Mesenchymal stem cell (in vitro differentiated cells and primary cell): Measurements from ENCODE around the gene FUT3.
"Not testable (repeated sequence)": the region's sequence is repeated elsewhere in the genome, so short reads cannot be mapped to it uniquely, and the experiment has no call there.

Source experiments
- DNase-seq: peaks from one replicate; pipeline ENCODE4 v3.0.0-alpha.2; 2013
- H2AFZ ChIP-seq: one replicate; pipeline ENCODE4 v1.6.1; 2013; ENCODE audit warnings: low read depth, mild to moderate bottlenecking, control low read depth, inconsistent platforms, low read length, moderate library complexity
- H2AK5ac ChIP-seq: 2 replicates; pipeline ENCODE4 v1.6.1; 2013; ENCODE audit warnings: low read length, moderate library complexity, mild to moderate bottlenecking, inconsistent platforms; ENCODE audit not compliant: severe bottlenecking
- H2BK120ac ChIP-seq: one replicate; pipeline ENCODE4 v1.6.1; 2013; ENCODE audit warnings: low read depth, mild to moderate bottlenecking, inconsistent platforms, low read length, moderate library complexity
- H2BK12ac ChIP-seq, 2 experiments: one replicate each; pipeline ENCODE4 v1.6.1; 2013; ENCODE audit warnings: inconsistent platforms in 2 of 2, low read length in 2 of 2, mild to moderate bottlenecking in 2 of 2, moderate library complexity in 2 of 2, control low read depth in 1 of 2
- H2BK15ac ChIP-seq: one replicate; pipeline ENCODE4 v1.6.1; 2013; ENCODE audit warnings: mild to moderate bottlenecking, low read depth, inconsistent platforms; ENCODE audit not compliant: poor library complexity, severe bottlenecking
- H2BK5ac ChIP-seq: 2 replicates; pipeline ENCODE4 v1.6.1; 2013; ENCODE audit warnings: low read depth, mild to moderate bottlenecking, low read length, control low read depth, inconsistent platforms; ENCODE audit not compliant: poor library complexity, severe bottlenecking
- H3K14ac ChIP-seq, 2 experiments: one replicate each; pipeline ENCODE4 v1.6.1; 2013; ENCODE audit warnings: inconsistent platforms in 2 of 2, low read length in 2 of 2, control low read depth in 1 of 2, mild to moderate bottlenecking in 1 of 2, moderate library complexity in 1 of 2
- H3K18ac ChIP-seq, 2 experiments: one replicate each; pipeline ENCODE4 v1.6.1; 2013; ENCODE audit warnings: inconsistent platforms in 2 of 2, low read length in 2 of 2, control low read depth in 1 of 2, low read depth in 1 of 2, mild to moderate bottlenecking in 1 of 2
- H3K23ac ChIP-seq, 2 experiments: one replicate each; pipeline ENCODE4 v1.6.1; 2013; ENCODE audit warnings: inconsistent platforms in 2 of 2, low read length in 2 of 2, mild to moderate bottlenecking in 2 of 2, moderate library complexity in 2 of 2, control low read depth in 1 of 2
- H3K27ac ChIP-seq: 2 replicates; pipeline ENCODE4 v1.5.1; 2013; ENCODE audit warnings: mild to moderate bottlenecking, moderate library complexity, low read length, control low read depth, inconsistent platforms; ENCODE audit not compliant: poor library complexity, severe bottlenecking
- H3K27me3 ChIP-seq, 2 experiments: 2 replicates each; pipeline versions ENCODE4 v1.6.1 to v1.7.0; 2013; ENCODE audit warnings: low read length in 2 of 2, mild to moderate bottlenecking in 2 of 2, moderate library complexity in 2 of 2, control low read depth in 1 of 2, inconsistent platforms in 1 of 2; ENCODE audit not compliant: control insufficient read depth in 1 of 2, insufficient read depth in 1 of 2
- H3K36me3 ChIP-seq, 2 experiments: 2 replicates each; pipeline versions ENCODE4 v1.6.1 to v1.7.0; 2013; ENCODE audit warnings: low read length in 2 of 2, control low read depth in 1 of 2, inconsistent platforms in 1 of 2, low read depth in 1 of 2, mild to moderate bottlenecking in 1 of 2; ENCODE audit not compliant: insufficient read depth in 2 of 2, control insufficient read depth in 1 of 2
- H3K4ac ChIP-seq, 2 experiments: one replicate each; pipeline ENCODE4 v1.6.1; 2013; ENCODE audit warnings: inconsistent platforms in 2 of 2, low read length in 2 of 2, mild to moderate bottlenecking in 2 of 2, moderate library complexity in 2 of 2, control low read depth in 1 of 2, low read depth in 1 of 2
- H3K4me1 ChIP-seq: 2 replicates; pipeline ENCODE4 v1.6.1; 2013; ENCODE audit warnings: low read depth, low read length, control low read depth; ENCODE audit not compliant: control insufficient read depth, insufficient read depth
- H3K4me2 ChIP-seq: 2 replicates; pipeline ENCODE4 v1.6.1; 2013; ENCODE audit warnings: low read length, mild to moderate bottlenecking, inconsistent platforms; ENCODE audit not compliant: poor library complexity, severe bottlenecking
- H3K4me3 ChIP-seq, 2 experiments: 2 replicates each; pipeline versions ENCODE4 v1.5.1 to v1.7.0; 2013; ENCODE audit warnings: low read length in 2 of 2, mild to moderate bottlenecking in 2 of 2, control low read depth in 1 of 2, low read depth in 1 of 2; ENCODE audit not compliant: insufficient read depth in 1 of 2
- H3K79me1 ChIP-seq: replicated peaks from 2 replicates; pipeline ENCODE4 v1.6.1; 2013; ENCODE audit warnings: mild to moderate bottlenecking, control low read depth, low read length, inconsistent platforms; ENCODE audit not compliant: poor library complexity, severe bottlenecking
- H3K9ac ChIP-seq: 2 replicates; pipeline ENCODE4 v1.7.0; 2013; ENCODE audit warnings: mild to moderate bottlenecking, low read length, moderate library complexity
- H3K9me3 ChIP-seq: 2 replicates; pipeline ENCODE4 v1.7.0; 2013; ENCODE audit warnings: mild to moderate bottlenecking, low read length; ENCODE audit not compliant: control insufficient read depth
- H4K8ac ChIP-seq: one replicate; pipeline ENCODE4 v1.6.1; 2013; ENCODE audit warnings: inconsistent platforms, mild to moderate bottlenecking, low read length, moderate library complexity
- H4K91ac ChIP-seq: one replicate; pipeline ENCODE4 v1.6.1; 2013; ENCODE audit warnings: mild to moderate bottlenecking, low read length, inconsistent platforms
- WGBS: methylation state at CpG from one replicate; pipeline ENCODE4 v1.1.7; 2013; ENCODE audit warnings: mixed read lengths; 5-methylcytosine and 5-hydroxymethylcytosine counted together

Gene FUT3

DNA sequence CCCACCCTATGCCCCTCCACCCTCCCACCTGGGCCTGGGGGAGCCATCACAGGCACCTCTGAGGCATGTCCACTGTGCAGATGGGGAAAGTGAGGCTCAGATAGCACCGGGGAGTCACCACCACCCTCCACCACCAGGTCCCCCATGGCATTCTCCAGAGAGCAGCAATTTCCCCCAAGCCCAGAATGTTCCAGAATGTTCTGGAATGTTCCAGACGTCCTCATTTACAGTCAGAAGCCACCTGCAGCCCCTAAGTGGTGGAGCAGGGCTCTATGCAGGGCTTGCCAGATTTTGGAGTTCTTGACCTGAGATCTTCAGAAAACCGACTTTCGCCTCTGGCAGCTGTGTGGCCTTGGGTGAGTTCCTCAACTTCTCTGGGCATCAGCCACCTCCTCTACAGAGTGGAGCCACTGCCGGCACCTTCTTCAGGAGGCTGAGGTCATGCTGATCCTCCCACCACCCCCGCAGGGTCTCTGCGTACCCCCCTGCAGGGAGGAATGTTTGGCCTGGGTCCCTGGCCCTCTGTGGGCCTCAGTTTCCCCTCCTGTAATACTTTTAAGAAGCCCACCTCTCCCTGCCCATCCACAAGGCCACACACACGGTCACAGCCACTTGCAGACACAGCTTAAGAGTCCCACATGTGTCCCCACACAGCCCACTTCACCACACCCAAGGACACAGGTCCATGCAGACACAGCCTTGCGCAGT lies 12.9 kb upstream of the FUT3 start:
- WGBS: 74% methylated on average over 9 of the region's 9 CpGs
- Histone ChIP-seq H3K27me3 (peaks cover 0 to 42% of the 10 kb centered on the region in 2 experiments), H3K9me3 (no peaks in the 10 kb centered on the region)

DNA sequence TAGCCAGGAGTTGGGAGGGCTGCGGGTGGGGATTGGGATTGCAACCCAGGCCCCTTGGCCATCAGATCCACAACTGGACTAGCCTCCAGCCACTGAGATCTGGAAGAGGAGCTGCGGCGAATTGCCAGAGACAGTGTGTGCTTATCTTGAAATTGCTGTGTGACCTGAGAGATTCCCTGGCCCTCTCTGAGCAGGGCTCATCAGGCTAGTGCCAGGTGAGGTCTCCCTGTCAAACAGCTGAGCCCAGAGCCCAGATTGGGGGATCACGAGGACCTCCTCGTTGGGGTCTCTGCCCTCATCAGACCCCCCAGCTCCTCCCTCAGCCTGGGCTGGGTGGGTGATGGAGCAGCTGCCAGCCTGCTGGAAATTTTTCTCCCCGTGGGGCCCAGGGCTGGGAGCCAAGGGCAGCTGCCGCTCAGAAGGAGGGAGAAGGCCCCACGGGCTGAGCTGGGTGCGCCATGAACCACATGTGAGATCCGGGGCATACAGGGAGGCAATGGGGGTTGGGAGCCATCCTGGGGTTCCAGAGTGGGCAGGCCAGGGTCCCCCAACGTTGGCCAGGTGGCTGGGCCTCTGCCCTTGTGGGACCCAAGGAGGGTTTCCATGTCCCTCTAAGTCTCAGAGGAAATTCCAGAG lies 11.9 kb upstream of the FUT3 start:
- Histone ChIP-seq H3K9me3 (no peaks in the 10 kb centered on the region), H4K8ac (no peak overlapping the region), H2BK5ac (no peak overlapping the region), H3K18ac (no peak overlapping the region), H3K4ac (no peak overlapping the region), H3K9ac (no peak overlapping the region), H3K4me1 (peaks cover 7% of the 10 kb centered on the region), H3K4me3 (no peak overlapping the region), H4K91ac (no peak overlapping the region), H2BK12ac (no peak overlapping the region), H2AFZ (no peak overlapping the region), H3K36me3 (no peaks in the 10 kb centered on the region), H3K14ac (no peak overlapping the region), H2AK5ac (no peak overlapping the region), H2BK15ac (peak overlapping the region; percentile 36), H3K23ac (no peak overlapping the region), H3K27ac (no peak overlapping the region), H3K4me2 (no peak overlapping the region), H3K79me1 (no peaks in the 10 kb centered on the region), H3K27me3 (peaks cover 0 to 42% of the 10 kb centered on the region in 2 experiments), H2BK120ac (no peak overlapping the region)
- no peak for DNase-seq
- WGBS: 75% methylated on average over 10 of the region's 11 CpGs

More for the DNA sequence above, 12.9 kb upstream of the FUT3 start:
- Histone ChIP-seq H3K9ac (no peak overlapping the region), H4K8ac (no peak overlapping the region), H2BK15ac (no peak overlapping the region), H3K4me2 (no peak overlapping the region), H3K27ac (no peak overlapping the region), H2BK120ac (no peak overlapping the region), H2AK5ac (no peak overlapping the region), H3K36me3 (no peaks in the 10 kb centered on the region), H3K14ac (no peak overlapping the region), H2BK5ac (no peak overlapping the region), H3K4me1 (peaks cover 7% of the 10 kb centered on the region), H3K79me1 (no peaks in the 10 kb centered on the region), H4K91ac (no peak overlapping the region), H3K18ac (no peak overlapping the region), H2BK12ac (no peak overlapping the region), H2AFZ (no peak overlapping the region), H3K4me3 (no peak overlapping the region), H3K4ac (no peak overlapping the region), H3K23ac (no peak overlapping the region)
- no peak for DNase-seq

DNA sequence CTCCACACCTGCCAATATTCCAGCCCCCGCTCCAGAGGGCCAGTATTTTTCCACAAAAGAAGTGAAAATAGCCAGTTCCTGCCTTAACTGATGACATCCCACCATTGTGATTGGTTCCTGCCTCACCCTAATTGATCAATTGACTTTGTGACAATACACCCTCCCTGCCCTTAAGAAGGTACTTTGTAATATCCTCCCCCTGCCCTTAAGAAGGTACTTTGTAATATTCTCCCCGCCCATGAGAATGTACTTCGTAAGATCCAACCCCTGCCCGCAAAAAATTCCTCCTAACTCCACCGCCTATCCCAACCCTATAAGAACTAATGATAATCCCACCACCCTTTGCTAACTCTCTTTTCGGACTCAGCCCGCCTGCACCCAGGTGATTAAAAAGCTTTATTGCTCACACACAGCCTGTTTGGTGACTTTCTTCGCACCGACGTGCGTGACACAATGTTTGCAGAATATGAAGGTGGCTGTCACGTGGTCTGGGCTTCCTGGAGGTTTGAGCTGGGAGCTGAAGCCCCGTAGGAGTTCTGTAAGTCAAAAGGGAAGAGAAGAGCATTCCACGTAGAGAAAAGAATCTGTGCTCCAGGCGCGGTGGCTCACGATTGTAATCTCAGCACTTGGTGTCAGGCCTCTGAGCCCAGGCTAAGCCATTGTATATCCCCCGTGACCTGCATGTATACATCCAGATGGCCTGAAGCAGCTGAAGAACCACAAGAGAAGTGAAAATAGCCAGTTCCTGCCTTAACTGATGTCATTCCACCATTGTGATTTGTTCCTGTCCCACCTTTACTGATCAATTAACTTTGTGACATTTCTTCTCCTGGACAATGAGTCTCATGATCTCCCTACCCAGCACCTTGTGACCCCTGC lies 6.2 kb upstream of the FUT3 start:
- Histone ChIP-seq H3K14ac (no peak overlapping the region), H3K79me1 (no peaks in the 10 kb centered on the region), H3K4me1 (peaks cover 7% of the 10 kb centered on the region), H2AK5ac (no peak overlapping the region), H2BK5ac (no peak overlapping the region), H3K4ac (no peak overlapping the region), H3K27ac (no peak overlapping the region), H3K27me3 (peaks cover 24 to 42% of the 10 kb centered on the region in 2 experiments), H3K9me3 (no peaks in the 10 kb centered on the region), H3K9ac (no peak overlapping the region), H3K18ac (no peak overlapping the region), H4K91ac (no peak overlapping the region), H3K23ac (no peak overlapping the region), H2BK120ac (no peak overlapping the region), H3K4me3 (no peak overlapping the region), H2AFZ (no peak overlapping the region), H4K8ac (no peak overlapping the region), H2BK12ac (no peak overlapping the region), H2BK15ac (no peak overlapping the region), H3K4me2 (no peak overlapping the region), H3K36me3 (no peaks in the 10 kb centered on the region)
- DNase-seq: no peak
- 86% methylated on average over 18 of the region's 18 CpGs for WGBS

DNA sequence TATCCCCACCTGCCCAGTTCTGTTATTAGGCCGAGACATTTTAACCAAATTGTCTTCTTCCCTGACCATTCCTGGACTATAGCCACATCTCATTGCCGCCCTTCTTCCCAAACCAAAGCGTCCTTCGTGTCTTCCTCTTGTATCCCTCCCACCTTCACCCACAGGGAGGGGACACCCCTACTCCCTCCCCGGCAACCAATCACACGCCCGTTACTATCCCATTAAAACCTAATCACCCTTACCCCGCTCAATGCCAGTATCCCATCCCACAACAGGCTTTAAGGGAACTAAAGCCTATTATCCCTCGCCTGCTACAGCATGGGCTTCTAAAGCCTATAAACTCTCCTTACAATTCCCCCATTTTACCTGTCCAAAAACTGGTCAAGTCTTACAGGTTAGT lies 3.9 kb upstream of the FUT3 start:
- not testable (repeated sequence) for H4K91ac ChIP-seq, H3K4me2 ChIP-seq, H3K9me3 ChIP-seq, H3K14ac ChIP-seq, H2AK5ac ChIP-seq, H2BK15ac ChIP-seq, H3K4ac ChIP-seq, H4K8ac ChIP-seq, H3K4me1 ChIP-seq, H3K79me1 ChIP-seq, H2BK5ac ChIP-seq, DNase-seq, H3K4me3 ChIP-seq, H2BK12ac ChIP-seq, H2BK120ac ChIP-seq, H3K27ac ChIP-seq, H3K23ac ChIP-seq, H3K9ac ChIP-seq, H3K18ac ChIP-seq, H3K36me3 ChIP-seq, H2AFZ ChIP-seq
- H3K27me3 ChIP-seq: peaks cover 24 to 50% of the 10 kb centered on the region in 2 experiments
- 90% methylated on average over 9 of the region's 9 CpGs for whole genome bisulfite sequencing
